Endometrial microvascular endothelial cells (primary cell): Measurements from ENCODE around the gene ELSPBP1. TPM values are rescaled to one million over a fixed set of nuclear protein-coding genes. Genes with fewer than 3 reads are reported as not detected.
"Not testable (repeated sequence)": the region's sequence is repeated elsewhere in the genome, so short reads cannot be mapped to it uniquely, and the experiment has no call there.

Experiments
- in situ Hi-C: cut with HindIII; loops from 2 replicates; pipeline ENCODE4 v1.10.0; 2017; ENCODE audit warnings: low sequenced_read_pairs, low pct_unique_long_range_greater_than_20kb; ENCODE audit errors: inconsistent ontology term
- total RNA-seq: library from RNA; depleted of rRNA; stranded (reverse); fragments of >200 nt; gene quantifications from one replicate; pipeline ENCODE4 v1.2.3, GENCODE V29; 2015; ENCODE audit errors: inconsistent ontology term

Gene ELSPBP1
- total RNA-seq, result not detected

GRCh38 chr19:47994209-47994802 lies at the start of gene ELSPBP1:
Gene ELSPBP1 (plus strand): TSS chr19:47994632. CDS start chr19:48008668, 14,036 bp downstream.
- in situ Hi-C loops, result no loop called here

- in situ Hi-C loops, result not testable (repeated sequence)
Observed at GRCh38 chr19:47949852-47950521, 44.4 kb upstream of the ELSPBP1 start.

GRCh38 chr19:47952132-47952531 lies 42.3 kb upstream of the ELSPBP1 start:
- in situ Hi-C loops, result not testable (repeated sequence)

GRCh38 chr19:47955936-47956335 lies 38.5 kb upstream of the ELSPBP1 start:
- in situ Hi-C loops, result not testable (repeated sequence)

- in situ Hi-C loops, result no loop called here
Observed at GRCh38 chr19:47973529-47973928, 20.9 kb upstream of the ELSPBP1 start.

- in situ Hi-C loops, result no loop called here
Observed at GRCh38 chr19:47991191-47991808, 3.1 kb upstream of the ELSPBP1 start.

- in situ Hi-C loops, result no loop called here
Observed at GRCh38 chr19:47992070-47992469, 2.4 kb upstream of the ELSPBP1 start, which contains the start of gene BSPH1. Gene BSPH1 (minus strand): TSS chr19:47992170. CDS start chr19:47992081, 89 bp downstream.

- in situ Hi-C loops, result no loop called here
Observed at GRCh38 chr19:47996230-47996727, 1.8 kb downstream of the ELSPBP1 start.

GRCh38 chr19:47998800-47999199 lies 4.4 kb downstream of the ELSPBP1 start:
- in situ Hi-C loops, result no loop called here

GRCh38 chr19:48000846-48001245 lies 6.4 kb downstream of the ELSPBP1 start:
- in situ Hi-C loops, result no loop called here

- in situ Hi-C loops, result no loop called here
Observed at GRCh38 chr19:48004236-48004635, 9.8 kb downstream of the ELSPBP1 start.

- in situ Hi-C loops, result no loop called here
Observed at GRCh38 chr19:48006762-48007161, 12.3 kb downstream of the ELSPBP1 start.

GRCh38 chr19:48010932-48011758 lies 16.7 kb downstream of the ELSPBP1 start:
- in situ Hi-C loops, result no loop called here

GRCh38 chr19:48020686-48021085 lies 26.3 kb downstream of the ELSPBP1 start:
- in situ Hi-C loops, result no loop called here

- in situ Hi-C loops, result no loop called here
Observed at GRCh38 chr19:48023011-48023410, 28.6 kb downstream of the ELSPBP1 start.

GRCh38 chr19:48023518-48023917 lies 29.1 kb downstream of the ELSPBP1 start:
- in situ Hi-C loops, result no loop called here

GRCh38 chr19:48025480-48025879 lies 31.0 kb downstream of the ELSPBP1 start:
- in situ Hi-C loops, result no loop called here

GRCh38 chr19:48029431-48029830 lies 35.0 kb downstream of the ELSPBP1 start:
- in situ Hi-C loops, result no loop called here

GRCh38 chr19:48030073-48030472 lies 35.6 kb downstream of the ELSPBP1 start:
- in situ Hi-C loops, result no loop called here
